ENCODE data around the gene DUSP3.

DNA sequence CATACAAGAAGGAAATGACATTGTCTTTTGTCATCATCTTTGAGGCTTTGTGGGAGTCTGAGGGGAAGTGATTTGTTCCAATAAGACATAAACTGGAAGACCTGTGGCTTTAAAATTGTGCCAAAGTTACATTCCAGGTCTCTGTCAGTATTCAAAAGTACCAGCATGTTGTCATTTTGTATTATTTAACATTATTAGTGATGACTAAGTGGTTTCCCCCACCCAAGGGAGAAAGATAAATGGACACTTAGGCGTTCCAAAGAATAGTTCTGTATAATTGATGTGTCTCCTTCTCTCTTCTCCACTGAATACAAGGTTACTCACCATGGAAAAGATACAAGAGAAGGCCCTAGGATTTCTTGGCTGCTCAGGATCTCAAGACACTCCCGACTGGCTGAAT lies 5.3 kb upstream of the DUSP3 start:
- TF ChIP-seq CTCF (IDR thresholded peaks at IDR 0.05) (no peak), POLR2A (IDR thresholded peaks at IDR 0.05) (no peak)

Data from tibial nerve (tissue), 3 donors.